ENCODE data around the gene PGM2. TPM values are rescaled to one million over a fixed set of nuclear protein-coding genes. Genes with fewer than 3 reads are reported as not detected.
A peak's percentile ranks its signal among the peaks of the same experiment; 100 is the strongest.

PGM2 gene
- total RNA-seq, 2 donors from 2014 or later = 42.2 to 67.0 TPM

GRCh38 chr4:37860266-37860665, 33.8 kb downstream of the PGM2 start:
- Mint-ChIP-seq H3K27ac (no peak overlapping the region), H3K4me1 (no peaks in the 10 kb centered on the region), H3K4me3 (no peak overlapping the region), H3K36me3 (ENCODE audit: low read depth) (peaks cover 79% of the 10 kb centered on the region), H3K9me3 (no peaks in the 10 kb centered on the region), H3K27me3 (no peaks in the 10 kb centered on the region)
- ATAC-seq (replicated peaks) = no peak

- no peak overlapping the region for H3K27ac Mint-ChIP-seq
- peaks cover 77% of the 10 kb centered on the region for H3K36me3 Mint-ChIP-seq (ENCODE audit: low read depth)
- no peaks in the 10 kb centered on the region for H3K9me3 Mint-ChIP-seq
- ATAC-seq (replicated peaks) = no peak
- no peak overlapping the region for H3K4me3 Mint-ChIP-seq
- no peaks in the 10 kb centered on the region for H3K4me1 Mint-ChIP-seq
- no peaks in the 10 kb centered on the region for H3K27me3 Mint-ChIP-seq
These were observed 36.5 kb downstream of the PGM2 start for GRCh38 chr4:37862961-37863360.

- no peak for ATAC-seq (replicated peaks)
These were observed 38.3 kb downstream of the PGM2 start for GRCh38 chr4:37864786-37865185.

GRCh38 chr4:37865450-37865849, 39.0 kb downstream of the PGM2 start:
- H3K36me3 Mint-ChIP-seq (ENCODE audit: low read depth) = peaks cover 56% of the 10 kb centered on the region
- no peak for ATAC-seq (replicated peaks)
- no peaks in the 10 kb centered on the region for H3K9me3 Mint-ChIP-seq
- H3K27me3 Mint-ChIP-seq = no peaks in the 10 kb centered on the region
- H3K4me1 Mint-ChIP-seq = no peaks in the 10 kb centered on the region
- no peak overlapping the region for H3K4me3 Mint-ChIP-seq
- H3K27ac Mint-ChIP-seq = no peak overlapping the region

More at GRCh38 chr4:37864786-37865185, 38.3 kb downstream of the PGM2 start:
- Mint-ChIP-seq H3K4me3 (no peak overlapping the region), H3K27ac (no peak overlapping the region), H3K4me1 (no peaks in the 10 kb centered on the region), H3K27me3 (no peaks in the 10 kb centered on the region), H3K9me3 (no peaks in the 10 kb centered on the region), H3K36me3 (ENCODE audit: low read depth) (peaks cover 62% of the 10 kb centered on the region)

- H3K27me3 Mint-ChIP-seq = no peaks in the 10 kb centered on the region
- no peaks in the 10 kb centered on the region for H3K9me3 Mint-ChIP-seq
- ATAC-seq (replicated peaks) = no peak
- H3K36me3 Mint-ChIP-seq (ENCODE audit: low read depth) = peaks cover 40% of the 10 kb centered on the region
- H3K27ac Mint-ChIP-seq = no peak overlapping the region
- no peak overlapping the region for H3K4me3 Mint-ChIP-seq
- H3K4me1 Mint-ChIP-seq = peaks cover 4% of the 10 kb centered on the region
These were observed 40.6 kb downstream of the PGM2 start for GRCh38 chr4:37867102-37867501.

- peaks cover 29% of the 10 kb centered on the region for H3K36me3 Mint-ChIP-seq (ENCODE audit: low read depth)
- H3K9me3 Mint-ChIP-seq = no peaks in the 10 kb centered on the region
- H3K4me1 Mint-ChIP-seq = peaks cover 5% of the 10 kb centered on the region
- no peaks in the 10 kb centered on the region for H3K27me3 Mint-ChIP-seq
- ATAC-seq (replicated peaks) = no peak
- no peak overlapping the region for H3K27ac Mint-ChIP-seq
- no peak overlapping the region for H3K4me3 Mint-ChIP-seq
These were observed 41.8 kb downstream of the PGM2 start for GRCh38 chr4:37868238-37868637.

GRCh38 chr4:37872310-37872988, 46.0 kb downstream of the PGM2 start:
- Mint-ChIP-seq H3K27me3 (no peaks in the 10 kb centered on the region), H3K4me3 (no peak overlapping the region), H3K27ac (no peak overlapping the region), H3K36me3 (ENCODE audit: low read depth) (peaks cover 8% of the 10 kb centered on the region), H3K9me3 (no peaks in the 10 kb centered on the region), H3K4me1 (peaks cover 5% of the 10 kb centered on the region)
- peak; percentile 31 for ATAC-seq (replicated peaks)

- peak; percentile 49 for ATAC-seq (replicated peaks)
- Mint-ChIP-seq H3K27me3 (no peaks in the 10 kb centered on the region), H3K27ac (no peak overlapping the region), H3K4me1 (peaks cover 5% of the 10 kb centered on the region), H3K4me3 (no peak overlapping the region), H3K9me3 (no peaks in the 10 kb centered on the region), H3K36me3 (ENCODE audit: low read depth) (no peaks in the 10 kb centered on the region)
These were observed 46.9 kb downstream of the PGM2 start for GRCh38 chr4:37873386-37873785.

GRCh38 chr4:37876156-37876555, 49.7 kb downstream of the PGM2 start:
- H3K4me1 Mint-ChIP-seq = peaks cover 5% of the 10 kb centered on the region
- H3K27ac Mint-ChIP-seq = no peak overlapping the region
- no peaks in the 10 kb centered on the region for H3K36me3 Mint-ChIP-seq (ENCODE audit: low read depth)
- no peak for ATAC-seq (replicated peaks)
- no peaks in the 10 kb centered on the region for H3K27me3 Mint-ChIP-seq
- no peaks in the 10 kb centered on the region for H3K9me3 Mint-ChIP-seq
- no peak overlapping the region for H3K4me3 Mint-ChIP-seq

GRCh38 chr4:37879365-37879764, 52.9 kb downstream of the PGM2 start:
- Mint-ChIP-seq H3K4me1 (no peaks in the 10 kb centered on the region), H3K9me3 (no peaks in the 10 kb centered on the region), H3K27ac (no peak overlapping the region), H3K27me3 (no peaks in the 10 kb centered on the region), H3K36me3 (ENCODE audit: low read depth) (no peaks in the 10 kb centered on the region), H3K4me3 (no peak overlapping the region)
- ATAC-seq (replicated peaks) = no peak

GRCh38 chr4:37881811-37882210, 55.3 kb downstream of the PGM2 start:
- Mint-ChIP-seq H3K4me3 (no peak overlapping the region), H3K36me3 (ENCODE audit: low read depth) (no peaks in the 10 kb centered on the region), H3K27ac (no peak overlapping the region), H3K27me3 (no peaks in the 10 kb centered on the region), H3K4me1 (no peaks in the 10 kb centered on the region), H3K9me3 (no peaks in the 10 kb centered on the region)
- no peak for ATAC-seq (replicated peaks)

- H3K4me3 Mint-ChIP-seq = no peak overlapping the region
- no peak overlapping the region for H3K27ac Mint-ChIP-seq
- no peaks in the 10 kb centered on the region for H3K36me3 Mint-ChIP-seq (ENCODE audit: low read depth)
- no peaks in the 10 kb centered on the region for H3K9me3 Mint-ChIP-seq
- H3K27me3 Mint-ChIP-seq = no peaks in the 10 kb centered on the region
- no peaks in the 10 kb centered on the region for H3K4me1 Mint-ChIP-seq
- ATAC-seq (replicated peaks) = no peak
These were observed 56.3 kb downstream of the PGM2 start for GRCh38 chr4:37882665-37883296.

GRCh38 chr4:37884855-37885487, 58.5 kb downstream of the PGM2 start:
- ATAC-seq (replicated peaks) = peak; percentile 21
- H3K4me1 Mint-ChIP-seq = no peaks in the 10 kb centered on the region
- H3K27ac Mint-ChIP-seq = no peak overlapping the region
- no peak overlapping the region for H3K4me3 Mint-ChIP-seq
- H3K9me3 Mint-ChIP-seq = no peaks in the 10 kb centered on the region
- no peaks in the 10 kb centered on the region for H3K36me3 Mint-ChIP-seq (ENCODE audit: low read depth)
- no peaks in the 10 kb centered on the region for H3K27me3 Mint-ChIP-seq

GRCh38 chr4:37885496-37885895, 59.0 kb downstream of the PGM2 start:
- Mint-ChIP-seq H3K9me3 (no peaks in the 10 kb centered on the region), H3K36me3 (ENCODE audit: low read depth) (no peaks in the 10 kb centered on the region), H3K4me3 (no peak overlapping the region), H3K4me1 (no peaks in the 10 kb centered on the region), H3K27ac (no peak overlapping the region), H3K27me3 (no peaks in the 10 kb centered on the region)
- no peak for ATAC-seq (replicated peaks)
